ENCODE measurements around the gene CD74. TPM values are rescaled to one million over a fixed set of nuclear protein-coding genes. Genes with fewer than 3 reads are reported as not detected.
"Not testable (repeated sequence)": the region's sequence is repeated elsewhere in the genome, so short reads cannot be mapped to it uniquely, and the experiment has no call there.

CD74 gene
- total RNA-seq, 1 experiment from 2014 or later = 12.7 TPM

GRCh38 chr5:150428106-150428876, 15.6 kb upstream of the CD74 start:
- DNase-seq (ENCODE audit: low read depth, low spot score) = no peak
- Histone ChIP-seq H3K9me3 (ENCODE audit: control insufficient read depth, insufficient read depth, low read depth, low read length) (no peaks in the 10 kb centered on the region), H3K4me1 (ENCODE audit: control insufficient read depth, insufficient read depth, low read length) (no peaks in the 10 kb centered on the region), H3K36me3 (ENCODE audit: control insufficient read depth, insufficient read depth, low read length) (no peaks in the 10 kb centered on the region), H3K4me3 (ENCODE audit: low read depth in 2 of 2, low read length in 2 of 2) (no peak overlapping the region), H3K27me3 (ENCODE audit: control insufficient read depth, insufficient read depth, low read length) (no peaks in the 10 kb centered on the region), H3K27ac (ENCODE audit: low read length) (no peak overlapping the region)
- no TSS peak for BruUV-seq (replicated peaks)
- in situ Hi-C loops (cut with HindIII; ENCODE audit: low pct_unique_long_range_greater_than_20kb, low sequenced_read_pairs) = no loop called here
- intact Hi-C loops (cut with micrococcal nuclease; ENCODE audit: unreplicated experiment) = no loop called here
- TF ChIP-seq SIN3A (IDR thresholded peaks at IDR 0.05; ENCODE audit: borderline replicate concordance, insufficient read depth, low read depth, low read length) (no peak), REST (IDR thresholded peaks at IDR 0.05; ENCODE audit: insufficient read depth in 1 of 2, low read depth in 2 of 2, low read length in 1 of 2) (no peak), CTCF (IDR thresholded peaks at IDR 0.05) (no peak), TCF7L2 (IDR thresholded peaks at IDR 0.05; ENCODE audit: low read depth, low read length) (no peak), POLR2AphosphoS5 (IDR thresholded peaks at IDR 0.05; ENCODE audit: low read depth, low read length) (no peak)
- peak; percentile 61; the same call in 1 of the 2 replicates for ATAC-seq
- ChIA-PET POLR2A (no interaction called here), CTCF (no interaction called here)

GRCh38 chr5:150426165-150426564, 13.5 kb upstream of the CD74 start:
- CTCF ChIA-PET = interaction anchor here (0.6 to 0.7 kb wide), 2 partner anchors 131 to 534 kb away, joined by 3 read pairs; no protein-coding TSS in a partner anchor
- DNase-seq (ENCODE audit: low read depth, low spot score); intact Hi-C loops (cut with micrococcal nuclease; ENCODE audit: unreplicated experiment): not testable (repeated sequence)

GRCh38 chr5:150422758-150423157, 10.0 kb upstream of the CD74 start:
- intact Hi-C loops (cut with micrococcal nuclease; ENCODE audit: unreplicated experiment) = no loop called here
- H3K27ac ChIP-seq (ENCODE audit: low read length) = no peak overlapping the region
- no peaks in the 10 kb centered on the region for H3K27me3 ChIP-seq (ENCODE audit: control insufficient read depth, insufficient read depth, low read length)
- no peaks in the 10 kb centered on the region for H3K9me3 ChIP-seq (ENCODE audit: control insufficient read depth, insufficient read depth, low read depth, low read length)
- DNase-seq (ENCODE audit: low read depth, low spot score) (no peak), ATAC-seq (no peak)
- no peak overlapping the region for H3K4me3 ChIP-seq (ENCODE audit: low read depth in 2 of 2, low read length in 2 of 2)
- ChIA-PET CTCF (no interaction called here), POLR2A (interaction anchor here (0.6 kb wide), 1 partner anchor 199 kb away, joined by 3 read pairs; no protein-coding TSS in a partner anchor)
- in situ Hi-C loops (cut with HindIII; ENCODE audit: low pct_unique_long_range_greater_than_20kb, low sequenced_read_pairs) = no loop called here
- TF ChIP-seq REST (IDR thresholded peaks at IDR 0.05; ENCODE audit: insufficient read depth in 1 of 2, low read depth in 2 of 2, low read length in 1 of 2) = no peak
- TF ChIP-seq TCF7L2 (IDR thresholded peaks at IDR 0.05; ENCODE audit: low read depth, low read length) = no peak
- TF ChIP-seq SIN3A (IDR thresholded peaks at IDR 0.05; ENCODE audit: borderline replicate concordance, insufficient read depth, low read depth, low read length) = no peak
- TF ChIP-seq POLR2AphosphoS5 (IDR thresholded peaks at IDR 0.05; ENCODE audit: low read depth, low read length) = no peak
- no peak for TF ChIP-seq CTCF (IDR thresholded peaks at IDR 0.05)
- H3K4me1 ChIP-seq (ENCODE audit: control insufficient read depth, insufficient read depth, low read length) = no peaks in the 10 kb centered on the region
- no TSS peak for BruUV-seq (replicated peaks)
- H3K36me3 ChIP-seq (ENCODE audit: control insufficient read depth, insufficient read depth, low read length) = no peaks in the 10 kb centered on the region

More at GRCh38 chr5:150426165-150426564, 13.5 kb upstream of the CD74 start:
- H3K27ac ChIP-seq (ENCODE audit: low read length); H3K4me1 ChIP-seq (ENCODE audit: control insufficient read depth, insufficient read depth, low read length); H3K27me3 ChIP-seq (ENCODE audit: control insufficient read depth, insufficient read depth, low read length); H3K9me3 ChIP-seq (ENCODE audit: control insufficient read depth, insufficient read depth, low read depth, low read length); BruUV-seq (replicated peaks); in situ Hi-C loops (cut with HindIII; ENCODE audit: low pct_unique_long_range_greater_than_20kb, low sequenced_read_pairs); ATAC-seq; H3K36me3 ChIP-seq (ENCODE audit: control insufficient read depth, insufficient read depth, low read length); H3K4me3 ChIP-seq (ENCODE audit: low read depth in 2 of 2, low read length in 2 of 2): not testable (repeated sequence)
- POLR2A ChIA-PET = interaction anchor here (0.6 to 0.7 kb wide), 2 partner anchors 12 to 53 kb away, joined by 4 to 7 read pairs; no protein-coding TSS in a partner anchor
